Lung (tissue), 12 donors: ENCODE measurements around the gene MYO18A. TPM values are rescaled to one million over a fixed set of nuclear protein-coding genes. Genes with fewer than 3 reads are reported as not detected.

Experiments used
- ATAC-seq: fragments of 200-7000 bp; cut with Tn5 transposase; one replicate; pipeline ENCODE4 v1.9.1; 2020; ENCODE audit warnings: moderate number of reproducible peaks; ENCODE audit not compliant: insufficient read depth, low FRiP score
- DNase-seq, 3 donors: peaks; one replicate each; pipeline ENCODE4 v3.0.0-alpha.2; 2013 to 2017
- H3K27ac ChIP-seq, 2 donors: one replicate each; pipeline ENCODE4 v1.5.1; 2013; ENCODE audit warnings: mild to moderate bottlenecking in 2 of 2, moderate library complexity in 2 of 2, control low read depth in 1 of 2, inconsistent platforms in 1 of 2, low read depth in 1 of 2, low read length in 1 of 2
- H3K27me3 ChIP-seq, 3 donors: one replicate each; pipeline ENCODE4 v1.5.1; 2013; ENCODE audit warnings: low read length in 2 of 3; ENCODE audit not compliant: control insufficient read depth in 3 of 3, insufficient read depth in 3 of 3
- H3K36me3 ChIP-seq, 4 donors: one replicate each; pipeline ENCODE4 v1.5.1; 2013; ENCODE audit warnings: low read length in 4 of 4, mild to moderate bottlenecking in 1 of 4, moderate library complexity in 1 of 4; ENCODE audit not compliant: control insufficient read depth in 4 of 4, insufficient read depth in 4 of 4
- H3K4me1 ChIP-seq, 5 donors: one replicate each; pipeline ENCODE4 v1.5.1; 2013; ENCODE audit warnings: low read length in 5 of 5, mild to moderate bottlenecking in 2 of 5, moderate library complexity in 1 of 5; ENCODE audit not compliant: control insufficient read depth in 5 of 5, insufficient read depth in 5 of 5
- H3K4me3 ChIP-seq: one replicate; pipeline ENCODE4 v1.5.1; 2013; ENCODE audit warnings: mild to moderate bottlenecking, control low read depth, moderate library complexity
- H3K9ac ChIP-seq, 2 donors: one replicate each; pipeline ENCODE4 v1.5.1; 2013; ENCODE audit warnings: low read length in 2 of 2, control low read depth in 1 of 2; ENCODE audit not compliant: insufficient read depth in 1 of 2
- H3K9me3 ChIP-seq, 4 donors: one replicate each; pipeline ENCODE4 v1.5.1; 2013; ENCODE audit warnings: low read length in 3 of 4, mild to moderate bottlenecking in 1 of 4, moderate library complexity in 1 of 4; ENCODE audit not compliant: control insufficient read depth in 4 of 4, insufficient read depth in 3 of 4
- WGBS, 2 donors: extraction: QIAGEN DNeasy Blood & Tissue Kit; methylation state at CpG; one replicate each; pipeline ENCODE4 v1.1.7; 2013; 5-methylcytosine and 5-hydroxymethylcytosine counted together
- polyA plus RNA-seq, 2 donors: library from polyadenylated mRNA; stranded (reverse); fragments of 200-250 nt; gene quantifications; one replicate each; pipeline ENCODE4 v1.2.1, GENCODE V29; 2013
- total RNA-seq, 2 donors: library from RNA; depleted of rRNA in 1 of 2; stranded (reverse); fragments of >200 nt in 1 of 2; gene quantifications; one replicate each; pipeline ENCODE4 v1.2.1, GENCODE V29; 2014 to 2021
- TF ChIP-seq, protein P1 (sequence below): IDR thresholded peaks from 2 replicates; pipeline ENCODE4 v1.5.1; 2012; ENCODE audit warnings: mild to moderate bottlenecking; ENCODE audit errors: control extremely low read depth, extremely low read depth
- donor health status: control.
- donor health status: control.
- donor health status: Bipolar disorder and iron deficiency.
- donor health status: healthy.
- donor health status: DM: yes; HTN: yes; CAD: no.

MYO18A gene
- total and polyA plus RNA-seq, 4 donors: 19.0 to 65.2 (median 49.3) TPM

DNA sequence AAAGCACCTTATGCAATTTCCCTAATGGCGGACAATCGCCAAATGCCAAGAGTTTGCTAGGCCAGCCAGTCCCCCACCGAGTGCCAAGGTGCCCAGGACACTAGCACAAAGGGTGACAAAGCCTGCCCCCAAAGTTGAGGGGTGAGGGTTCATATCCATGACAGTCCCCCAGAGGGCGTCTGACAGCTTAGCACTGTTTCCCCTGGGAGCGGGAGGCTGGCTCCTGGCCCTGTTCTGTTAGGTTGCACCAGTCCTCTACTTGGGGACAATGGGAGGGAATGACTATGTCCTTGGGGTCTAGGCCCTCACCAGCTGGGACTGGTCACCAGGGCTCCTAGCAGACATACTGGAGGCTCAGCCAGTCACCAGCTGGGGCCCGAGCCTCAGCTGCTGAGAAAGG lies 66.9 kb downstream of the MYO18A start:
- Histone ChIP-seq H3K36me3 (peaks cover 4 to 48% (median 15%) of the 10 kb centered on the region in 4 donors), H3K27ac (no peak overlapping the region), H3K27me3 (peaks cover 0 to 3% (median 0%) of the 10 kb centered on the region in 3 donors), H3K9me3 (no peaks in the 10 kb centered on the region), H3K9ac (no peak overlapping the region), H3K4me3 (no peak overlapping the region), H3K4me1 (peaks cover 0 to 7% (median 0%) of the 10 kb centered on the region in 5 donors)
- TF ChIP-seq, protein P1, sequence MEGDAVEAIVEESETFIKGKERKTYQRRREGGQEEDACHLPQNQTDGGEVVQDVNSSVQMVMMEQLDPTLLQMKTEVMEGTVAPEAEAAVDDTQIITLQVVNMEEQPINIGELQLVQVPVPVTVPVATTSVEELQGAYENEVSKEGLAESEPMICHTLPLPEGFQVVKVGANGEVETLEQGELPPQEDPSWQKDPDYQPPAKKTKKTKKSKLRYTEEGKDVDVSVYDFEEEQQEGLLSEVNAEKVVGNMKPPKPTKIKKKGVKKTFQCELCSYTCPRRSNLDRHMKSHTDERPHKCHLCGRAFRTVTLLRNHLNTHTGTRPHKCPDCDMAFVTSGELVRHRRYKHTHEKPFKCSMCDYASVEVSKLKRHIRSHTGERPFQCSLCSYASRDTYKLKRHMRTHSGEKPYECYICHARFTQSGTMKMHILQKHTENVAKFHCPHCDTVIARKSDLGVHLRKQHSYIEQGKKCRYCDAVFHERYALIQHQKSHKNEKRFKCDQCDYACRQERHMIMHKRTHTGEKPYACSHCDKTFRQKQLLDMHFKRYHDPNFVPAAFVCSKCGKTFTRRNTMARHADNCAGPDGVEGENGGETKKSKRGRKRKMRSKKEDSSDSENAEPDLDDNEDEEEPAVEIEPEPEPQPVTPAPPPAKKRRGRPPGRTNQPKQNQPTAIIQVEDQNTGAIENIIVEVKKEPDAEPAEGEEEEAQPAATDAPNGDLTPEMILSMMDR: no peak
- WGBS, 2 donors: 72 to 86% methylated on average over 6 of the region's 6 CpGs
- ATAC-seq: no peak
- DNase-seq: no peak

DNA sequence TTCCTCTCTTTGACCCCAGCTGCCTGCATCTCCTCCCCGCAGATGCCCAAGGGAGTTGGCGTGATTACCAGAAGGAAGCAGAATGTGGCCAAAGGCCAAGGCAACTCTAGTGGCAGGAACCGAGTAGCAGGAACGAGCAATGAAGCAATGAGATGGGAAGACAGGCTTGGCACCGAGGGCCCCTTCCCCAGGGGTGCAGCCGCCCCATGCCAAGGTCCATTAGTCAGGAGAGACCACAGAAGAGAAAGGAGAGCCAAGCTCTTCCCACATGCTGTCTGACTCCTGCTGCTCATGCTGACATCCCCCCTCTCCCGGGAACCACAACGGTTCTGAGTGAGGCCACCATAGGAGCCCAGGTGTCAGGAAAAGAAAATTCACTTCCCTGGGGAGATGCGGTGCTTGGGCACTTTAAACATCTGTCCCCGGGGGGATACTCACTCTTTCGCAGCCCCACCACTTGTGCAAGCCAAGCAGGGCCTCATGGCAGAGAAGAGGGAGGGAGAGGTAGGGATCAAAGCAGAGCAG lies 67.4 kb downstream of the MYO18A start:
- TF ChIP-seq, protein P1: no peak
- Histone ChIP-seq H3K27me3 (peaks cover 0 to 3% (median 0%) of the 10 kb centered on the region in 3 donors), H3K9ac (no peak overlapping the region), H3K4me3 (no peak overlapping the region), H3K4me1 (peaks cover 0 to 7% (median 0%) of the 10 kb centered on the region in 5 donors), H3K36me3 (peaks cover 4 to 45% (median 16%) of the 10 kb centered on the region in 4 donors), H3K9me3 (no peaks in the 10 kb centered on the region), H3K27ac (no peak overlapping the region)
- ATAC-seq: no peak
- DNase-seq: no peak
- 58 to 64% methylated on average over 11 of the region's 11 CpGs for WGBS, 2 donors

DNA sequence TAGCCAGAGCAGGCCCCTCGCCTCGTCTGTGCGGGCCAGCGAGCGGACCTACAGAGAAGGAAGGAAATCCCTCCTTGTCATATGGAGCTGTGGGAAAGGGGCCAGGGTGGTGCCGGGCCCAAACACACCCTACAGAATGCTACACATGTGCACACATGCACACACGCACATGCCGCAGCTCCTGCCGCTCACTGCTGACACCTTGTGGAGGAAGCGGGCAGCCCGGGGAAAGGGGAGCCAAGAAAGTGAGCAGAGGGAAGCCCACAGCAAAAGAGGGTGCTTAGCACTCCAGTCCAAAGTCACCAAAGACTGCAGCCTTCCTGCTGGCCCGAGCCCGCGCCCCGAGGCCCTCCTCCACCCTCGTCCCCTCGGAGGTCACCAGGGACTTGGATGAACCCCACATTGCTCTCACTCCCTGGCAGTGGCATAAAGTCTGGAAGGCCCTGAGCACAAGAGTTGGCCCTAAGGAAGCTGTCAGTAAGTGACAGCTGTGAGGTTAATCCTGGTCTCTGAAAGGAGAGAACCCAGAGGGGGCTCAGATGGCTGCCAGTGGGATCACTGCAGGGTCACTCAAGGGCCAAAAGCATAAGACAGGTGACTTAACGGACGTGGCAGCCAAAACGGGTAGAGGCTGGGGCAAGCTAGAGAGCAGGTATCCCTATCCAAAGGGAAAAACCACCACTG lies 68.2 kb downstream of the MYO18A start:
- peak; percentile 80 to 83 (median 81) for DNase-seq
- Histone ChIP-seq H3K9me3 (no peaks in the 10 kb centered on the region), H3K9ac (no peak overlapping the region), H3K36me3 (peaks cover 4 to 45% (median 19%) of the 10 kb centered on the region in 4 donors), H3K27me3 (peaks cover 0 to 3% (median 0%) of the 10 kb centered on the region in 3 donors), H3K27ac (no peak overlapping the region), H3K4me3 (no peak overlapping the region), H3K4me1 (peaks cover 0 to 7% (median 0%) of the 10 kb centered on the region in 5 donors)
- TF ChIP-seq, protein P1: peak; percentile 68
- 52 to 71% methylated on average over 20 of the region's 20 CpGs for WGBS, 2 donors
- peak; percentile 53 for ATAC-seq
